ENCODE measurements around the gene SYT12. TPM values are rescaled to one million over a fixed set of nuclear protein-coding genes. Genes with fewer than 3 reads are reported as not detected.

SYT12 gene
- total and polyA plus RNA-seq, 2 of the 13 experiments (the other 11 are each of a cell fraction or from before 2014, with no cell fraction given), result 0.01 to 0.02 TPM

DNA sequence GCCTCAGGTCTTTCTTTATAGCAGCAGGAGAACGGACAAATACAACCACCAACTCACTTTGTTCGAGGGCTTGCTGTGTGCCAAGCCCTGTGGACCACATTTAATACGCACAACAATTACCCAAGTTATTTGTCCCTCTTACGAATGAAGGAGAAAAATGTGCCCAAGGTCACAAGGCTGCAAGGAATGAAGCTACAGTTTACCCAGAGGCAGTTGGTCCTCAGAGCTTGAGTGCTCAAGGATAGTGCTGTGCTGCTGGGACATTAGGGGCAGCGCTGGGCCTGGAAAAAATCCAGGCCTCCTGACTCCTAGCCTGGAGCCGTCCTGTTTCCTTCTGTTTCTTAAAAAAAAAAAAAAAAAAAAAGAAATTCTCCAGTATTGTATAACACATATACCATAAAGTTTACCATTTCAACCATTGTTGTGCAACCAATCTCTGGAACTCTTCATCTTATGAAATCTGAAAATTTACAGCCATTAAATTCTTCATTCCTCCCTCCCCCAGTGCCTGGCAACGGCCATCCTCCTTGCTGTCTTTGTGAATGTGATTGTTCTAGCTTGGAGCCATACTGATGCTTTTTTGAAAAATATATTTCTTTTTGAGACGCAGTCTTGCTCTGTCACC lies 48.9 kb upstream of the SYT12 start:
- in situ Hi-C loops (cut with HindIII; ENCODE audit: extremely low pct_ligation_motif_present, low pct_unique_long_range_greater_than_20kb) (loop anchor here (10.0 kb wide), 1 partner anchor 129 kb away; the partner anchor contains the start of gene RCE1), intact Hi-C loops (cut with micrococcal nuclease; ENCODE audit: unreplicated experiment) (loop anchor here (2.0 kb wide), 1 partner anchor 71 kb away; no protein-coding TSS in a partner anchor)
- ChIA-PET CTCF (ENCODE audit: low intra/inter-chr PET ratio, low total read pairs) (no interaction called here), POLR2A (interaction anchor here (1.1 kb wide), 1 partner anchor 15 kb away, joined by 5 read pairs; the partner anchor contains the start of gene PC)
- H4K20me1 ChIP-seq (ENCODE audit: insufficient read depth, low read length), result no peaks in the 10 kb centered on the region
- no peak overlapping the region for H2AFZ ChIP-seq (ENCODE audit: low read length)
- ATAC-seq, result no peak
- H3K36me3 ChIP-seq (replicated peaks in 1 of 2; ENCODE audit: control insufficient read depth in 1 of 2, insufficient read depth in 2 of 2, low read length in 2 of 2), result no peaks in the 10 kb centered on the region
- H3K4me1 ChIP-seq (ENCODE audit: insufficient read depth, low read length), result peaks cover 73% of the 10 kb centered on the region
- whole genome bisulfite sequencing (ENCODE audit: low lambda C conversion rate), result 14% methylated on average over 6 of the region's 8 CpGs
- no peak overlapping the region for H3K27ac ChIP-seq (ENCODE audit: extremely low read length, insufficient read depth, low read length)
- H3K9ac ChIP-seq (ENCODE audit: insufficient read depth, low read depth, low read length), result no peak overlapping the region
- BruUV-seq (replicated peaks), result no TSS peak
- no peak overlapping the region for H3K4me3 ChIP-seq (replicated peaks in 1 of 3; ENCODE audit: insufficient read depth in 1 of 3, low read depth in 2 of 3, low read length in 3 of 3)
- no peak for FAIRE-seq
- H3K27me3 ChIP-seq (ENCODE audit: control insufficient read depth in 1 of 2, insufficient read depth in 2 of 2, low read length in 2 of 2), result no peaks in the 10 kb centered on the region
- TF ChIP-seq CEBPB (IDR thresholded peaks at IDR 0.05; ENCODE audit: borderline replicate concordance, low read depth, low read length) (peak; percentile 62; the same call in 1 of the 2 replicates), NR3C1 (CRISPR knock-in tag; IDR thresholded peaks at IDR 0.05) (no peak)
- no peaks in the 10 kb centered on the region for H3K79me2 ChIP-seq (ENCODE audit: insufficient read depth, low read length)
- H3K4me2 ChIP-seq (ENCODE audit: low read depth, low read length), result no peak overlapping the region
- H3K9me3 ChIP-seq (ENCODE audit: low read length), result peaks cover 10% of the 10 kb centered on the region; the same call in 1 of the 2 replicates
- no peak for DNase-seq (ENCODE audit: low spot score)

DNA sequence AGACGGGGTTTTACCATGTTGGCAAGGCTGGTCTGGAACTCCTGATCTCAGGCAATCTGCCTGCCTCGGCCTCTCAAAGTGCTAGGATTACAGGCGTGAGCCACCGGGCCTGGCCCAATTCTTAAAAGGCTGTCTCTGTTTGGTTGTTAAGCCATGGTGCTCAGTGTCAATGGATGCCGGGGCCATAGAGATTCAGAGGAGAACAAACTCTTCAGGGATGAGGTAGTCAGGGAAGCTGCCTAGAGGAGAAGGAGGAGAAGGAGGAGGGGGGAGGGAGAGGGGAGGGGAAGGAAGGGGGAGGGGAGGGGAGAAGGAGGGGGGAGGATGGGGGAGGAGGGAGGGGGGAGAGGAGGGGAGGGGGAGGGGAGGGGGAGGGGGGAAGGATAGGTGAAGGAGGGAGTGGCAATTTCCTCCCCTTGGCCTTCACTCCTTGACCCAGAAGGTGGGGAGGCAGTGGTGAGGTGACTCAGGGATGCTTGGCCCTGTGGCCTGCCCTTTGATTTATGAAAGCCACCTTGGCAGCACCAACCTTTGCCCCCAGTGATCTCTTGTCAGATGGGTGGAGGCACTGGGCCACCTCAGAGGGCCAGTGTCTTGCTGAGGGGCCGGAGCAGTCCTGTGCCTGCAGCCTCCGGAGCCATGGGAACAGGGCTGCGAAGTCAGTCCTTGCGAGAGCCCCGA lies 48.1 kb upstream of the SYT12 start, which contains the start of gene C11orf86:
Gene C11orf86, plus strand, starts transcription at position 581 of the 681 bp plus-strand sequence. Its CDS starts 59 bp downstream, at position 640.
- H3K4me1 ChIP-seq (ENCODE audit: insufficient read depth, low read length), result peaks cover 65% of the 10 kb centered on the region
- peak; percentile 18 for ATAC-seq
- TF ChIP-seq PCBP1 (IDR thresholded peaks at IDR 0.05; ENCODE audit: borderline replicate concordance, low read depth, low read length), result peak; percentile 48; the same call in 1 of the 2 replicates
- TF ChIP-seq HNRNPK (IDR thresholded peaks at IDR 0.05; ENCODE audit: low read depth, low read length, poor library complexity, severe bottlenecking), result peak; percentile 75
- TF ChIP-seq, protein P1, sequence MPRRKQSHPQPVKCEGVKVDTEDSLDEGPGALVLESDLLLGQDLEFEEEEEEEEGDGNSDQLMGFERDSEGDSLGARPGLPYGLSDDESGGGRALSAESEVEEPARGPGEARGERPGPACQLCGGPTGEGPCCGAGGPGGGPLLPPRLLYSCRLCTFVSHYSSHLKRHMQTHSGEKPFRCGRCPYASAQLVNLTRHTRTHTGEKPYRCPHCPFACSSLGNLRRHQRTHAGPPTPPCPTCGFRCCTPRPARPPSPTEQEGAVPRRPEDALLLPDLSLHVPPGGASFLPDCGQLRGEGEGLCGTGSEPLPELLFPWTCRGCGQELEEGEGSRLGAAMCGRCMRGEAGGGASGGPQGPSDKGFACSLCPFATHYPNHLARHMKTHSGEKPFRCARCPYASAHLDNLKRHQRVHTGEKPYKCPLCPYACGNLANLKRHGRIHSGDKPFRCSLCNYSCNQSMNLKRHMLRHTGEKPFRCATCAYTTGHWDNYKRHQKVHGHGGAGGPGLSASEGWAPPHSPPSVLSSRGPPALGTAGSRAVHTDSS (CRISPR knock-in tag; conservative IDR thresholded peaks at IDR 0.05), result no peak
- TF ChIP-seq, protein P2, sequence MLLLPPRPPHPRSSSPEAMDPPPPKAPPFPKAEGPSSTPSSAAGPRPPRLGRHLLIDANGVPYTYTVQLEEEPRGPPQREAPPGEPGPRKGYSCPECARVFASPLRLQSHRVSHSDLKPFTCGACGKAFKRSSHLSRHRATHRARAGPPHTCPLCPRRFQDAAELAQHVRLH (CRISPR knock-in tag; IDR thresholded peaks at IDR 0.05; ENCODE audit: borderline replicate concordance, low read depth), result 0 out of 2 replicates have a peak, but pooled peaks have one; percentile 1
- no peak for TF ChIP-seq ZNF773 (CRISPR knock-in tag; IDR thresholded peaks at IDR 0.05; ENCODE audit: borderline replicate concordance)
- TF ChIP-seq SP4 (CRISPR knock-in tag; IDR thresholded peaks at IDR 0.05), result no peak
- TF ChIP-seq, protein P3, sequence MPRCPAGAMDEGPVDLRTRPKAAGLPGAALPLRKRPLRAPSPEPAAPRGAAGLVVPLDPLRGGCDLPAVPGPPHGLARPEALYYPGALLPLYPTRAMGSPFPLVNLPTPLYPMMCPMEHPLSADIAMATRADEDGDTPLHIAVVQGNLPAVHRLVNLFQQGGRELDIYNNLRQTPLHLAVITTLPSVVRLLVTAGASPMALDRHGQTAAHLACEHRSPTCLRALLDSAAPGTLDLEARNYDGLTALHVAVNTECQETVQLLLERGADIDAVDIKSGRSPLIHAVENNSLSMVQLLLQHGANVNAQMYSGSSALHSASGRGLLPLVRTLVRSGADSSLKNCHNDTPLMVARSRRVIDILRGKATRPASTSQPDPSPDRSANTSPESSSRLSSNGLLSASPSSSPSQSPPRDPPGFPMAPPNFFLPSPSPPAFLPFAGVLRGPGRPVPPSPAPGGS (CRISPR knock-in tag; IDR thresholded peaks at IDR 0.05), result no peak
- peak; percentile 55 for TF ChIP-seq PCBP2 (optimal IDR thresholded peaks at IDR 0.05; ENCODE audit: low read depth, low read length, poor library complexity, severe bottlenecking)
- peak; percentile 17; the same call in 1 of the 2 replicates for TF ChIP-seq HNF4A (CRISPR knock-in tag; IDR thresholded peaks at IDR 0.05)

More for the DNA sequence above, 48.1 kb upstream of the SYT12 start, which contains the start of gene C11orf86:
- 22% methylated on average over 6 of the region's 10 CpGs for WGBS (ENCODE audit: low lambda C conversion rate)
- Histone ChIP-seq H3K27me3 (ENCODE audit: control insufficient read depth in 1 of 2, insufficient read depth in 2 of 2, low read length in 2 of 2) (no peaks in the 10 kb centered on the region), H4K20me1 (ENCODE audit: insufficient read depth, low read length) (no peaks in the 10 kb centered on the region), H3K4me3 (replicated peaks in 1 of 3; ENCODE audit: insufficient read depth in 1 of 3, low read depth in 2 of 3, low read length in 3 of 3) (peak within 1 kb of the TSS in 1 of 3 experiments; percentile 59; a peak in 1 of 6 replicates), H2AFZ (ENCODE audit: low read length) (no peak within 1 kb of the TSS), H3K9me3 (ENCODE audit: low read length) (peaks cover 17% of the 10 kb centered on the region), H3K79me2 (ENCODE audit: insufficient read depth, low read length) (no peaks in the 10 kb centered on the region), H3K27ac (ENCODE audit: extremely low read length, insufficient read depth, low read length) (no peak within 1 kb of the TSS), H3K36me3 (replicated peaks in 1 of 2; ENCODE audit: control insufficient read depth in 1 of 2, insufficient read depth in 2 of 2, low read length in 2 of 2) (no peaks in the 10 kb centered on the region), H3K9ac (ENCODE audit: insufficient read depth, low read depth, low read length) (no peak within 1 kb of the TSS), H3K4me2 (ENCODE audit: low read depth, low read length) (peak within 1 kb of the TSS; percentile 65)
- intact Hi-C loops (cut with micrococcal nuclease; ENCODE audit: unreplicated experiment) (loop anchor here (2.0 to 5.0 kb wide), 2 partner anchors 72 to 133 kb away; partner anchors contain the start of gene RCE1), in situ Hi-C loops (cut with HindIII; ENCODE audit: extremely low pct_ligation_motif_present, low pct_unique_long_range_greater_than_20kb) (loop anchor here (5.0 to 10.0 kb wide), 2 partner anchors 130 to 283 kb away; partner anchors contain the start of gene RCE1)
- DNase-seq (ENCODE audit: low spot score) (no peak), FAIRE-seq (no peak)
- BruUV-seq (replicated peaks), result no TSS peak
- ChIA-PET POLR2A (interaction anchor here (1.1 to 3.1 kb wide), 3 partner anchors 16 to 119 kb away, joined by 5 to 14 read pairs (median 5); partner anchors contain the start of gene PC), CTCF (ENCODE audit: low intra/inter-chr PET ratio, low total read pairs) (interaction anchor here (1.7 to 1.9 kb wide), 2 partner anchors 106 to 141 kb away, joined by 4 to 5 read pairs; no protein-coding TSS in a partner anchor)

Data from HepG2 (cell line).